BE2C (cell line): ENCODE results near the gene ASS1.

ENCODE experiments used
- DNase-seq: peaks from one replicate; pipeline ENCODE4 v3.0.0-alpha.2; 2020
- H3K27me3 ChIP-seq: fragments of 250-450 bp; sonication (Bioruptor Pico); 2 replicates; pipeline ENCODE4 v1.5.1; 2020; ENCODE audit warnings: mild to moderate bottlenecking
- H3K36me3 ChIP-seq: fragments of 250-450 bp; sonication (Bioruptor Pico); 2 replicates; pipeline ENCODE4 v1.5.1; 2020; ENCODE audit warnings: mild to moderate bottlenecking
- H3K4me1 ChIP-seq: fragments of 250-450 bp; sonication (Bioruptor Pico); 2 replicates; pipeline ENCODE4 v1.5.1; 2020
- H3K4me3 ChIP-seq: 2 replicates; pipeline ENCODE4 v1.5.1; 2011; ENCODE audit warnings: low read depth, low read length
- H3K9me3 ChIP-seq: fragments of 250-450 bp; sonication (Bioruptor Pico); 2 replicates; pipeline ENCODE4 v1.5.1; 2020
- CTCF ChIP-seq: IDR thresholded peaks from 2 replicates; pipeline ENCODE4 v1.5.1; 2012; ENCODE audit warnings: mild to moderate bottlenecking, low read depth, low read length

ASS1 gene

GRCh38 chr9:130402243-130402642 lies 42.5 kb upstream of the ASS1 start:
- H3K36me3 ChIP-seq, result no peaks in the 10 kb centered on the region
- H3K4me3 ChIP-seq, result no peak overlapping the region
- H3K4me1 ChIP-seq, result peaks cover 4% of the 10 kb centered on the region
- no peak for TF ChIP-seq CTCF
- no peaks in the 10 kb centered on the region for H3K27me3 ChIP-seq
- DNase-seq, result no peak
- no peaks in the 10 kb centered on the region for H3K9me3 ChIP-seq

DNA sequence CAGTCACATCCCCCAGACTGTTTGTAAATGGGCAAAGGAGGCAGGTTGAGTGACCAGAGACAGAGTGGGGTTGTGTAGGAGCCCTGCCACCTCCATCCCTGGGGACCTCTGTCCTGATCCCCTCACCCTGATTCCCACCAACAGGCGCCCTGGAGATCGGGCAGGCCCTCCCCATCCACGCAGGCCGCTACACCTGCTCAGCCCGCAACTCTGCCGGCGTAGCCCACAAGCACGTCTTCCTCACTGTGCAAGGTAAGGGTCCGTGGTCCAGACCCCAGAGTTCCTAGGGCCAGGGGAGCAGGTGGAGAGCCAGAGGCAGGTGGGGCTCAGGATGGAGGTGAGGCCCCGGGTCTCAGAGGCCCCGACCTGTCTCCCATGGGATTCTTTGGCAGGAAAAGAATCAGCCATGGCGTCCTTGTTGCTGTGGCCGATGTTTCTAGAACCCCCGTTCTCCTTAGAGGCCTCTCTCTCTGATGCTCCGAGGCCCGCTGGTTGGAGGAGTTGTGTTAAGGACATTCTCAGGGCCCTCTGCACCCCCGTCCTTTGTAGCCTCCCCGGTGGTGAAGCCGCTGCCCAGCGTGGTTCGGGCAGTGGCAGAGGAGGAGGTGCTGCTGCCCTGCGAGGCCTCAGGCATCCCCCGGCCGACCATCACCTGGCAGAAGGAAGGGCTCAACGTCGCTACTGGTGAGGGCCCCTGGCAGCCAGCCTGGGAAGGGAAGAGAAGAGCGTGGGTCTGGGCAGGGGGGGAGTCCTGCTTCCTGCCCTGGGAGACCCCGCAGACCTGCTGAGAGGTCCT lies 41.9 kb upstream of the ASS1 start:
- peaks cover 4% of the 10 kb centered on the region for H3K4me1 ChIP-seq
- no peaks in the 10 kb centered on the region for H3K9me3 ChIP-seq
- DNase-seq, result no peak
- no peaks in the 10 kb centered on the region for H3K27me3 ChIP-seq
- H3K4me3 ChIP-seq, result no peak overlapping the region
- H3K36me3 ChIP-seq, result no peaks in the 10 kb centered on the region
- TF ChIP-seq CTCF, result no peak

DNA sequence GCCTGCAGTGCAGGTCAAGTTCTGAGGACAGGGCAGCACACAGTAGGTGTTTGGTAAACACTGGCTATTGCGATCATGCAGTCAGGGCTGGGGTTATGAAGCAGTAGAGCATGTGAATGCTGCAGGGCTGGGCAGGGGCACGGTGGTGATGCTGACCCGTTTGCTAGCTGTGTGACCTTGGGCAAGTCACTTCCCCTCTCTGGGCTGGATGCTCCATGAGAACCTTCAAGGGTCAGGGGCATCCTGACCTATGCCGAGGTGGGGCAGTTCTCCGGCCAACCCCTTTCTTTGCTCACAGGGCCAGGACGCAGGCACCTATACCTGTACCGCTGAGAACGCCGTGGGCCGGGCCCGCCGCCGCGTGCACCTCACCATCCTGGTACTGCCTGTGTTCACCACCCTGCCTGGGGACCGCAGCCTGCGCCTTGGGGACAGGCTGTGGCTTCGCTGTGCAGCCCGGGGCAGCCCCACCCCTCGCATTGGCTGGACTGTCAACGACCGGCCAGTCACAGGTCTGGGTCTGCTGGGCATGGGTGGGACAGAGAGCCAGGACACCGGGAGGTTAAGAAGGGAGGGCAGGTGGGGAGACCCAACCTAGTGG lies 39.0 kb upstream of the ASS1 start:
- Histone ChIP-seq H3K27me3 (no peaks in the 10 kb centered on the region), H3K4me1 (no peaks in the 10 kb centered on the region), H3K9me3 (no peaks in the 10 kb centered on the region), H3K4me3 (no peak overlapping the region), H3K36me3 (no peaks in the 10 kb centered on the region)
- no peak for DNase-seq
- TF ChIP-seq CTCF, result no peak

DNA sequence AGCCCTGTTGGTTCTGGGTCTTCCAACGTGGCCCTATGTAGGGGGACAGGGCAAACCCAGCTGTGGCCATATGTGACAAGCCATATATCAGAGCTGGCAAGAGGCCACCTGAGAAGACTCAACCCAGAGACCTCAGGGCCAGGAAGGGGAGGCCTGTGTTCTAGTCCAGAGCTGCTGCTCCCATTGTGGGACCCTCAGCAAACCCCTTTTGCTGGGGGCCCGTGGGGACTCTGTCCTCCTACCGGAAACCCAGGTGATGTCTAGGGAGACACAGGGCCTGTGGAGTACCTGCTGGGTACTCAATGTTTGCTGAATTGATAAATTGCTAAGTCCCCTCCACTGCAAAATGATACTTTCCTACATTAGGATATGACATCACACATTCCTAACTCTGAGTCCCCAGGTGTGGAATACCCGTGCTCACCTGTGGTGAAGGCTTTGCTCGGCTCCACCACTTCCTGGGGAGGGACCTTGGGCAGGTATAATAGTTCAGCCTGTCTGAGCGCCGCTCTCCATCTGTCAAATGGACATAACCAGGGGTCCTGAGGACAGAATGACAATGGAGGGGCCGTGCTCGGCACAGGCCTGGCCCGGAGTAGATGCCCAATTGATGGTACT lies 38.4 kb upstream of the ASS1 start:
- Histone ChIP-seq H3K4me3 (no peak overlapping the region), H3K4me1 (no peaks in the 10 kb centered on the region), H3K9me3 (no peaks in the 10 kb centered on the region), H3K27me3 (no peaks in the 10 kb centered on the region), H3K36me3 (no peaks in the 10 kb centered on the region)
- TF ChIP-seq CTCF, result no peak
- no peak for DNase-seq

DNA sequence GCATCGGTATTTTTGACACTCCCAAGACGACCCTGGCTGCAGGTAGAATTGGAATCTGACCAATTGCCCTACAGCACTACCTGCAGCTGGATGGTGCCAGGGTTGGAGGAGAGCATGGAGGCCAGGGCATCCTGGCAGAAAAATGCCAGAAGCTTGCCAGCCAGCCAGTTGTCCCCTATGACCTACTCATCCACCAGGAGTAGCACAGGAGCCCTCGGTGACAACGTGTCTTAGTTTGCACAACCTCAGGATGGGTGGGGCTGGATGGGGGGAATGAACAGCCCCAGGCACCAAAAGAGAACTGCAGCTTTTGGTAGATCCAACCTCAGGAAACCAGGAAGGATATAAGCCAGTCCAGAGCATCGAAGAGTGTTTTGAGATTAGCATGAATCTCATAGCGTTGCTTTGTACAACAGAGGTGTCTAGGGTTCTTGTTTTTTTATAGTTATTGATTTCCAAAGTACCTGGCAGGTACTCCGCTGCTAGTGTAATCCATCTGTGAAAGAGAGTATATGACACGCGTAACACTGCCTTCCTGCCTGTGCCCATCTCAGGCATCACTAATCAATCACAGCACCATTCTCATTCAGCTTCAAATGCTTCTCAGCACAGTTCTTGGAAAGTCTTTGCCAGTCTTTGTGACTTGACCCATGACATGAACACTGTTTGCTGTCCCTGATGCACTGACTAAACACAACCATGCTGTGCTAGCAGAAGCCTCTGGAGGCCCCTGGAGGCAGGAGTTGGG lies 36.7 kb upstream of the ASS1 start:
- no peak for TF ChIP-seq CTCF
- H3K9me3 ChIP-seq, result no peaks in the 10 kb centered on the region
- H3K4me1 ChIP-seq, result no peaks in the 10 kb centered on the region
- DNase-seq, result no peak
- H3K27me3 ChIP-seq, result no peaks in the 10 kb centered on the region
- no peaks in the 10 kb centered on the region for H3K36me3 ChIP-seq
- H3K4me3 ChIP-seq, result no peak overlapping the region
